Natural killer cell (primary cell): ENCODE results near the gene FNBP1. TPM values are rescaled to one million over a fixed set of nuclear protein-coding genes. Genes with fewer than 3 reads are reported as not detected.

ENCODE experiments used
- ATAC-seq, 3 donors: fragments of 150-1000 bp in 2 of 3; fragments of 200-7000 bp in 1 of 3; cut with Tn5 transposase; 1 replicate in 1 of 3; 2 replicates in 2 of 3; pipeline ENCODE4 v1.10.0; 2021; ENCODE audit warnings: mild to moderate bottlenecking in 2 of 3, moderate library complexity in 2 of 3
- DNase-seq, 2 donors: peaks; one replicate each; pipeline versions ENCODE4 v3.0.0 to v3.0.0-alpha.2; 2013 to 2021; ENCODE audit warnings: mixed read lengths in 1 of 2
- H3K27ac ChIP-seq: one replicate; pipeline ENCODE4 v1.5.1; 2013; ENCODE audit warnings: mild to moderate bottlenecking, low read length
- H3K27me3 ChIP-seq: one replicate; pipeline ENCODE4 v1.6.1; 2013; ENCODE audit warnings: low read length; ENCODE audit not compliant: control insufficient read depth, insufficient read depth
- H3K36me3 ChIP-seq: one replicate; pipeline ENCODE4 v1.6.1; 2013; ENCODE audit warnings: low read length; ENCODE audit not compliant: control insufficient read depth, insufficient read depth
- H3K4me1 ChIP-seq: one replicate; pipeline ENCODE4 v1.6.1; 2013; ENCODE audit warnings: low read length; ENCODE audit not compliant: control insufficient read depth, insufficient read depth
- H3K4me3 ChIP-seq: one replicate; pipeline ENCODE4 v1.5.1; 2013; ENCODE audit warnings: low read length
- H3K9me3 ChIP-seq: one replicate; pipeline ENCODE4 v1.6.1; 2013; ENCODE audit warnings: low read length; ENCODE audit not compliant: control insufficient read depth, insufficient read depth
- H3K27ac Mint-ChIP-seq, 2 donors: one replicate each; pipeline ENCODE4 v1.8.0; 2022; ENCODE audit warnings: mild to moderate bottlenecking in 2 of 2, mixed read lengths in 2 of 2, moderate library complexity in 1 of 2
- H3K27me3 Mint-ChIP-seq, 2 donors: one replicate each; pipeline ENCODE4 v1.8.0; 2022; ENCODE audit warnings: low read depth in 2 of 2, mixed read lengths in 2 of 2
- H3K36me3 Mint-ChIP-seq: one replicate; pipeline ENCODE4 v1.8.0; 2022; ENCODE audit warnings: mixed read lengths
- H3K4me1 Mint-ChIP-seq, 2 donors: one replicate each; pipeline ENCODE4 v1.8.0; 2022; ENCODE audit warnings: mixed read lengths in 2 of 2
- H3K4me3 Mint-ChIP-seq: one replicate; pipeline ENCODE4 v1.8.0; 2022; ENCODE audit warnings: mild to moderate bottlenecking, moderate library complexity, mixed read lengths
- H3K9me3 Mint-ChIP-seq, 2 donors: one replicate each; pipeline ENCODE4 v1.8.0; 2022; ENCODE audit warnings: mixed read lengths in 2 of 2
- CTCF ChIP-seq: fragments of 200-600 bp; IDR thresholded peaks from one replicate; pipeline ENCODE4 v1.8.0; 2022; ENCODE audit warnings: antibody characterized with exemption
- WGBS: methylation state at CpG from one replicate; pipeline ENCODE4 v1.1.7; 2013; ENCODE audit warnings: missing lambda C conversion rate; ENCODE audit not compliant: insufficient coverage; 5-methylcytosine and 5-hydroxymethylcytosine counted together
- intact Hi-C: fragments of 100-400 bp; cut with micrococcal nuclease; formaldehyde crosslinking; loops from one replicate; pipeline ENCODE4 v1.14.2; 2022
- total RNA-seq, 4 donors: library from RNA; stranded (reverse); fragments of 120-200 nt in 1 of 4; gene quantifications; one replicate each; pipeline versions ENCODE4 v1.2.3 to v1.2.4, GENCODE V29; 2013 to 2022

The FNBP1 gene
- total RNA-seq, 3 donors from 2014 or later (not counting 1 experiment from before 2014, with no cell fraction given): 177 to 209 (median 203) TPM

DNA sequence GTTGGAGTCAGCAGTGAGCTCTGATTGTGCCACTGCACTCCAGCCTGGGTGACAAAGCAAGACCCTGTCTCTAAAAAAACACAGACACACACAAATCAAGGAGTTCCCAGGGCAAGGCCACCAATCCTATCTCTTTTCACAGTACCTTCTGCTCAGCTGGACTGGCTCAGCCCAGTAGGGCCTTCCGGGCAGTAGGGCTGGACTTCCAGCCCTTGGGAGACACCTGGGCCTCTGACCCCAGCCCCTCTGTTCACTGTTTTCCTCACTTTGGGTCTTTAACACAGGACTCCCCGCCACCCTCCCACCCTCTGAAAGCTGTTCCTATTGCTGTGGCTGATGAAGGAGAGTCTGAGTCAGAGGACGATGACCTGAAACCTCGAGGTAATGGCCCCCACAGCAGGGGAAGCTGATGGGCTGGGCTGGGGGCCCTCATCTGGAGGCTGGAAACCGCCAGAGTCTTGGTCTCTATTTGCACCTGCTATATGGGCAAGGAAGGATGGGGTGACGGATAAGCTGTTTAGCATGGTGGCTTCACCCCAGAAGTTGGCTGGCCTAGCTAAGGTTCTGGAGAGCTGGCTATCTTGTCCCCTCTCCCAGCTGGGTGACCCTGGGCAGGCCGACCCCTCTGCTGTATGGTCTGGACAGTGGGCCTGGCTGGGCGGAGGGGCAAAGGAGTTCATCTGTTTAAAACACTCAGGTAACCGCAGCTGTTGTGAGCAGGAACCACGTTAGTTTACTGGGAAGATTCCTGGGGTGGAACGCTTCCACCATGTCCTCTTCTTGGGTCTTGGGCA is 182.1 kb downstream of the FNBP1 start:
- Histone ChIP-seq H3K4me3 (no peak overlapping the region), H3K27me3 (no peaks in the 10 kb centered on the region), H3K9me3 (no peaks in the 10 kb centered on the region), H3K27ac (no peak overlapping the region), H3K4me1 (peaks cover 39% of the 10 kb centered on the region), H3K36me3 (peaks cover 56% of the 10 kb centered on the region)
- DNase-seq (no peak), ATAC-seq (no peak)
- Mint-ChIP-seq H3K4me1 (peaks cover 26 to 28% of the 10 kb centered on the region in 2 donors), H3K36me3 (no peaks in the 10 kb centered on the region), H3K27me3 (no peaks in the 10 kb centered on the region), H3K4me3 (no peak overlapping the region), H3K9me3 (no peaks in the 10 kb centered on the region), H3K27ac (peak overlapping the region in 1 of 2 donors; percentile 73)
- WGBS: 66% methylated on average over 10 of the region's 11 CpGs
- intact Hi-C loops: loop anchor here (10.0 kb wide), 1 partner anchor 1874 kb away; no protein-coding TSS in a partner anchor
- TF ChIP-seq CTCF: no peak

DNA sequence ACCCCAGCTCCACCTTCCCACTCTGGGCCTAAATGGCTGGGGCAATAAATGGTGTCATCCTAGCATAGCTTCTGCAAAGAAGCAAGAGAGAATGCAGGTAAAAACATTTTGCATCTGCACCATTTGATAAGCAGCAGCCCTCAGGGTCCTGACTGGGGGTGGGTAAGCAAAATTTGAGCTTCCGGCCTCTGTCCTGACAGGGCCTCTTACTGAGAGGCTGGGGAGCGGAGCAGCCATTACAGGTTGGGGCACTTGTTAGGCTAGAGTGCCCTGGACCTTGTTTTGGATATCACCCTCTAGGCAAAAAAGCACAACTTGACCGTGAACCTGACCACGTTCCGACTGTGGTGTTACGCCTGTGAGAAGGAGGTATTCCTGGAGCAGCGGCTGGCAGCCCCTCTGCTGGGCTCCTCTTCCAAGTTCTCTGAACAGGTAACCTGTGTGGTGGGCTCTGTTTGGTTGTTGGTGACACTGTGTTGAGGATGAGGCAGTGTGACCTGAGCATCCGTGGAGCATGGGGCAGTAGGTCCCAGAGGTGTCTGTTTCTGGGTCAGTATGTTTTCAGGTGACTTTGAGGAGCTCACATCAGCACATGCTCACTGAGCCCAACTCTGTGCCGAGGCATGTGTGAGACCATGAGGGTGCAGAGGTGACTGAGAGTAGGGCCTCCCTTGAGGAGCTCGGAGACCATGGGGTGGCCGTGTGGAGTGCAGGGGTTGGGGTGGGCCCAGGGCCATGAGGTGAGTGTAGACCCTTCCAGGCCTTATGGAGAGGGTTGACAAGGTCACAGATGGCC is 184.6 kb downstream of the FNBP1 start:
- peaks cover 34 to 35% of the 10 kb centered on the region in 2 donors for H3K4me1 Mint-ChIP-seq

GRCh38 chr9:129857207-129857606 is 185.8 kb downstream of the FNBP1 start:
- Mint-ChIP-seq H3K27me3 (no peaks in the 10 kb centered on the region), H3K4me3 (no peak overlapping the region), H3K36me3 (peaks cover 17% of the 10 kb centered on the region), H3K4me1 (peaks cover 29 to 34% of the 10 kb centered on the region in 2 donors), H3K27ac (no peak overlapping the region), H3K9me3 (no peaks in the 10 kb centered on the region)
- Histone ChIP-seq H3K27ac (no peak overlapping the region), H3K27me3 (no peaks in the 10 kb centered on the region), H3K36me3 (peaks cover 73% of the 10 kb centered on the region), H3K4me1 (peaks cover 30% of the 10 kb centered on the region), H3K4me3 (no peak overlapping the region), H3K9me3 (no peaks in the 10 kb centered on the region)
- ATAC-seq: no peak
- intact Hi-C loops: no loop called here
- TF ChIP-seq CTCF: no peak
- DNase-seq: no peak
- 87% methylated on average over 7 of the region's 7 CpGs for WGBS

More for the DNA sequence above, 184.6 kb downstream of the FNBP1 start:
- Histone ChIP-seq H3K4me1 (peaks cover 41% of the 10 kb centered on the region), H3K27ac (no peak overlapping the region), H3K27me3 (no peaks in the 10 kb centered on the region), H3K4me3 (no peak overlapping the region), H3K9me3 (no peaks in the 10 kb centered on the region), H3K36me3 (peaks cover 62% of the 10 kb centered on the region)
- Mint-ChIP-seq H3K27me3 (no peaks in the 10 kb centered on the region), H3K27ac (no peak overlapping the region), H3K9me3 (no peaks in the 10 kb centered on the region), H3K36me3 (peaks cover 9% of the 10 kb centered on the region), H3K4me3 (no peak overlapping the region)
- intact Hi-C loops: no loop called here
- ATAC-seq (no peak), DNase-seq (no peak)
- WGBS: 87% methylated on average over 11 of the region's 11 CpGs
- TF ChIP-seq CTCF: no peak
